Measurements from ENCODE around the gene PKD1L1.

The PKD1L1 gene

GRCh38 chr7:47737601-47738000 is 210.7 kb downstream of the PKD1L1 start:
- TF ChIP-seq CEBPB (IDR thresholded peaks at IDR 0.05) (no peak), CREB1 (IDR thresholded peaks at IDR 0.05; ENCODE audit: low read depth) (no peak), EP300 (IDR thresholded peaks at IDR 0.05; ENCODE audit: borderline replicate concordance) (no peak), RAD21 (IDR thresholded peaks at IDR 0.05; ENCODE audit: low read depth) (no peak), TEAD4 (IDR thresholded peaks at IDR 0.05) (no peak), FOXM1 (IDR thresholded peaks at IDR 0.05; ENCODE audit: borderline replicate concordance, low read depth) (no peak), REST (IDR thresholded peaks at IDR 0.05; ENCODE audit: low read depth) (no peak), USF1 (IDR thresholded peaks at IDR 0.05) (no peak), ZBTB7A (IDR thresholded peaks at IDR 0.05; ENCODE audit: low read depth) (no peak), TAF1 (IDR thresholded peaks at IDR 0.05; ENCODE audit: low read depth) (no peak), NFIC (IDR thresholded peaks at IDR 0.05) (no peak)

- TF ChIP-seq CREB1 (IDR thresholded peaks at IDR 0.05; ENCODE audit: low read depth): no peak
- TF ChIP-seq EGR1 (IDR thresholded peaks at IDR 0.05): no peak
- TF ChIP-seq TEAD4 (IDR thresholded peaks at IDR 0.05): no peak
- no peak for TF ChIP-seq RAD21 (IDR thresholded peaks at IDR 0.05; ENCODE audit: low read depth)
- TF ChIP-seq CEBPB (IDR thresholded peaks at IDR 0.05): no peak
- TF ChIP-seq EP300 (IDR thresholded peaks at IDR 0.05; ENCODE audit: borderline replicate concordance): no peak
- no peak for TF ChIP-seq TAF1 (IDR thresholded peaks at IDR 0.05; ENCODE audit: low read depth)
- TF ChIP-seq USF1 (IDR thresholded peaks at IDR 0.05): no peak
- no peak for TF ChIP-seq YY1 (IDR thresholded peaks at IDR 0.05; ENCODE audit: low read depth)
- no peak for TF ChIP-seq TCF12 (IDR thresholded peaks at IDR 0.05; ENCODE audit: low read depth)
- no peak for TF ChIP-seq REST (IDR thresholded peaks at IDR 0.05; ENCODE audit: low read depth)
- no peak for TF ChIP-seq MAX (IDR thresholded peaks at IDR 0.05)
- TF ChIP-seq ZBTB7A (IDR thresholded peaks at IDR 0.05; ENCODE audit: low read depth): no peak
- no peak for TF ChIP-seq NFIC (IDR thresholded peaks at IDR 0.05)
- TF ChIP-seq FOXM1 (IDR thresholded peaks at IDR 0.05; ENCODE audit: borderline replicate concordance, low read depth): no peak
Measured at GRCh38 chr7:47735431-47736345, 212.6 kb downstream of the PKD1L1 start.

GRCh38 chr7:47734949-47735291 is 213.3 kb downstream of the PKD1L1 start:
- no peak for TF ChIP-seq FOXM1 (IDR thresholded peaks at IDR 0.05; ENCODE audit: borderline replicate concordance, low read depth)
- TF ChIP-seq CREB1 (IDR thresholded peaks at IDR 0.05; ENCODE audit: low read depth): no peak
- TF ChIP-seq TCF12 (IDR thresholded peaks at IDR 0.05; ENCODE audit: low read depth): no peak
- no peak for TF ChIP-seq MAX (IDR thresholded peaks at IDR 0.05)
- TF ChIP-seq USF1 (IDR thresholded peaks at IDR 0.05): no peak
- TF ChIP-seq ZBTB7A (IDR thresholded peaks at IDR 0.05; ENCODE audit: low read depth): no peak
- TF ChIP-seq NFIC (IDR thresholded peaks at IDR 0.05): no peak
- no peak for TF ChIP-seq EP300 (IDR thresholded peaks at IDR 0.05; ENCODE audit: borderline replicate concordance)

- TF ChIP-seq RAD21 (IDR thresholded peaks at IDR 0.05; ENCODE audit: low read depth): no peak
- TF ChIP-seq EGR1 (IDR thresholded peaks at IDR 0.05): no peak
- TF ChIP-seq TCF12 (IDR thresholded peaks at IDR 0.05; ENCODE audit: low read depth): no peak
- no peak for TF ChIP-seq NFIC (IDR thresholded peaks at IDR 0.05)
- no peak for TF ChIP-seq REST (IDR thresholded peaks at IDR 0.05; ENCODE audit: low read depth)
- no peak for TF ChIP-seq CREB1 (IDR thresholded peaks at IDR 0.05; ENCODE audit: low read depth)
- TF ChIP-seq CEBPB (IDR thresholded peaks at IDR 0.05): no peak
- no peak for TF ChIP-seq USF1 (IDR thresholded peaks at IDR 0.05)
- TF ChIP-seq TAF1 (IDR thresholded peaks at IDR 0.05; ENCODE audit: low read depth): no peak
- TF ChIP-seq YY1 (IDR thresholded peaks at IDR 0.05; ENCODE audit: low read depth): no peak
- TF ChIP-seq ZBTB7A (IDR thresholded peaks at IDR 0.05; ENCODE audit: low read depth): no peak
- TF ChIP-seq TEAD4 (IDR thresholded peaks at IDR 0.05): no peak
- TF ChIP-seq EP300 (IDR thresholded peaks at IDR 0.05; ENCODE audit: borderline replicate concordance): no peak
- no peak for TF ChIP-seq MAX (IDR thresholded peaks at IDR 0.05)
Measured at GRCh38 chr7:47734287-47734948, 213.8 kb downstream of the PKD1L1 start.
